HCT116 (cell line): ENCODE measurements around the gene VSNL1. TPM values are rescaled to one million over a fixed set of nuclear protein-coding genes. Genes with fewer than 3 reads are reported as not detected.

ENCODE experiments used
- ATAC-seq: fragments of 200-7000 bp; cut with Tn5 transposase; 2 replicates; pipeline ENCODE4 v1.9.1; 2020; ENCODE audit warnings: mild to moderate bottlenecking, moderate library complexity
- BruUV-seq: library from RNA; stranded (reverse); fragments of 400-500 nt; replicated peaks from 2 replicates; lab custom pipeline; 2021; lab: Mats Ljungman, UMichigan
- CTCF ChIA-PET: fragments of 300-600 bp; sonication (Branson Sonifier 250); formaldehyde crosslinking; loops from one replicate; lab custom pipeline; 2021; ENCODE audit warnings: antibody characterized with exemption; lab: Charles Lee
- POLR2A ChIA-PET: fragments of 300-600, 350-600 bp; sonication (Branson Sonifier 250); formaldehyde crosslinking; loops from one replicate; lab custom pipeline; 2021; ENCODE audit warnings: antibody characterized with exemption; lab: Charles Lee
- RAD21 ChIA-PET, 2 experiments: fragments of 300-600 bp; sonication (Branson Sonifier 250); formaldehyde crosslinking; loops; one replicate each; lab custom pipeline; 2023; ENCODE audit warnings: low total read pairs in 2 of 2; ENCODE audit not compliant: uncharacterized antibody in 2 of 2, unreplicated experiment in 2 of 2, low non-redundant PET in 1 of 2; lab: Charles Lee
- DNase-seq: peaks from one replicate; pipeline ENCODE4 v3.0.0-alpha.2; 2010; ENCODE audit warnings: low read depth, low spot score
- H2AFZ ChIP-seq: fragments of 200-600 bp; shearing (Covaris generic), sonication (generic); 2 replicates; pipeline ENCODE4 v1.6.1; 2017; ENCODE audit warnings: low read depth, mixed run types, mixed read lengths, antibody characterized with exemption, low read length; ENCODE audit not compliant: poor library complexity, severe bottlenecking
- H3K27ac ChIP-seq: 2 replicates; pipeline ENCODE4 v1.5.1; 2012; ENCODE audit warnings: low read depth, low read length
- H3K27me3 ChIP-seq: fragments of 200-600 bp; sonication (generic); 2 replicates; pipeline ENCODE4 v1.6.1; 2016; ENCODE audit warnings: mixed run types, low read length, mixed read lengths; ENCODE audit not compliant: insufficient read depth
- H3K36me3 ChIP-seq, 2 experiments: fragments of 200-500 bp in 1 of 2; fragments of 200-600 bp in 1 of 2; sonication (Bioruptor generic) in 1 of 2; sonication (generic) in 1 of 2; 2 replicates each; pipeline versions ENCODE4 v1.5.1 to v1.6.1; 2014 to 2016; ENCODE audit warnings: low read length in 2 of 2, inconsistent platforms in 1 of 2, mixed read lengths in 1 of 2, mixed run types in 1 of 2; ENCODE audit not compliant: insufficient read depth in 2 of 2, control insufficient read depth in 1 of 2
- H3K4me1 ChIP-seq, 2 experiments: fragments of 200-600 bp in 1 of 2; sonication (generic) in 1 of 2; 2 replicates each; pipeline versions ENCODE4 v1.5.1 to v1.6.1; 2012 to 2017; ENCODE audit warnings: low read length in 2 of 2, inconsistent platforms in 1 of 2, mild to moderate bottlenecking in 1 of 2, mixed read lengths in 1 of 2, mixed run types in 1 of 2, moderate library complexity in 1 of 2; ENCODE audit not compliant: insufficient read depth in 2 of 2, control insufficient read depth in 1 of 2
- H3K4me2 ChIP-seq: fragments of 200-600 bp; sonication (generic); 2 replicates; pipeline ENCODE4 v1.6.1; 2017; ENCODE audit warnings: mixed run types, low read length, mixed read lengths
- H3K4me3 ChIP-seq, 2 experiments: fragments of 200-600 bp in 1 of 2; sonication (generic) in 1 of 2; replicated peaks in 1 of 2; 2 replicates each; pipeline ENCODE4 v1.5.1; 2011 to 2016; ENCODE audit warnings: low read length in 2 of 2, control low read depth in 1 of 2, low read depth in 1 of 2, mild to moderate bottlenecking in 1 of 2, mixed read lengths in 1 of 2, mixed run types in 1 of 2
- H3K79me2 ChIP-seq: fragments of 200-600 bp; sonication (generic); 2 replicates; pipeline ENCODE4 v1.6.1; 2017; ENCODE audit warnings: mild to moderate bottlenecking, mixed run types, low read length, moderate library complexity, mixed read lengths; ENCODE audit not compliant: insufficient read depth
- H3K9ac ChIP-seq: fragments of 200-600 bp; sonication (generic); 2 replicates; pipeline ENCODE4 v1.6.1; 2016; ENCODE audit warnings: low read length, mixed read lengths
- H3K9me2 ChIP-seq: fragments of 200-600 bp; sonication (generic), shearing (Covaris generic); 2 replicates; pipeline ENCODE4 v1.6.1; 2017; ENCODE audit warnings: mixed run types, mild to moderate bottlenecking, moderate library complexity; ENCODE audit not compliant: insufficient read depth
- H3K9me3 ChIP-seq, 2 experiments: fragments of 200-500 bp in 1 of 2; fragments of 200-600 bp in 1 of 2; sonication (Bioruptor generic) in 1 of 2; sonication (generic) in 1 of 2; 2 replicates each; pipeline ENCODE4 v1.6.1; 2014 to 2017; ENCODE audit warnings: low read length in 2 of 2, mixed read lengths in 2 of 2, inconsistent platforms in 1 of 2, low read depth in 1 of 2, mild to moderate bottlenecking in 1 of 2, mixed run types in 1 of 2, moderate library complexity in 1 of 2; ENCODE audit not compliant: control insufficient read depth in 1 of 2, insufficient read depth in 1 of 2
- H4K20me1 ChIP-seq: fragments of 200-600 bp; sonication (generic), shearing (Covaris generic); 2 replicates; pipeline ENCODE4 v1.6.1; 2017; ENCODE audit warnings: mixed run types, mild to moderate bottlenecking, moderate library complexity; ENCODE audit not compliant: insufficient read depth
- CBX3 ChIP-seq: IDR thresholded peaks from 2 replicates; pipeline ENCODE4 v1.6.1; 2012; ENCODE audit warnings: low read depth
- CEBPB ChIP-seq: IDR thresholded peaks from 2 replicates; pipeline ENCODE4 v1.6.1; 2012; ENCODE audit warnings: low read depth
- CTCF ChIP-seq, 3 experiments: fragments of 200-600 bp in 1 of 3; sonication (generic) in 1 of 3; IDR thresholded peaks in 2 of 3; conservative IDR thresholded peaks in 1 of 3; 2 replicates each; pipeline ENCODE4 v1.5.1; 2012 to 2017; ENCODE audit warnings: low read depth in 2 of 3, low read length in 2 of 3, antibody characterized with exemption in 1 of 3, borderline replicate concordance in 1 of 3, control low read depth in 1 of 3, mild to moderate bottlenecking in 1 of 3, mixed read lengths in 1 of 3, mixed run types in 1 of 3, moderate library complexity in 1 of 3; ENCODE audit not compliant: insufficient read depth in 1 of 3
- EGR1 ChIP-seq: IDR thresholded peaks from 2 replicates; pipeline ENCODE4 v1.6.1; 2012; ENCODE audit warnings: low read depth
- ELF1 ChIP-seq: IDR thresholded peaks from 2 replicates; pipeline ENCODE4 v1.6.1; 2012; ENCODE audit warnings: low read depth, borderline replicate concordance
- FOSL1 ChIP-seq: IDR thresholded peaks from 2 replicates; pipeline ENCODE4 v1.6.1; 2012; ENCODE audit warnings: low read depth
- MAX ChIP-seq: IDR thresholded peaks from 2 replicates; pipeline ENCODE4 v1.6.1; 2012
- POLR2A ChIP-seq: IDR thresholded peaks from 2 replicates; pipeline ENCODE4 v1.7.0; 2011; ENCODE audit warnings: borderline replicate concordance; ENCODE audit not compliant: insufficient read depth, insufficient read length; ENCODE audit errors: extremely low read depth
- RAD21 ChIP-seq: IDR thresholded peaks from 2 replicates; pipeline ENCODE4 v1.6.1; 2012; ENCODE audit warnings: low read depth, mild to moderate bottlenecking
- SIN3A ChIP-seq: IDR thresholded peaks from 2 replicates; pipeline ENCODE4 v1.6.1; 2012; ENCODE audit warnings: low read depth
- SP1 ChIP-seq: IDR thresholded peaks from 2 replicates; pipeline ENCODE4 v1.6.1; 2012; ENCODE audit warnings: low read depth
- TCF7L2 ChIP-seq: IDR thresholded peaks from 2 replicates; pipeline ENCODE4 v1.7.0; 2011; ENCODE audit warnings: borderline replicate concordance, inconsistent platforms; ENCODE audit not compliant: insufficient read depth, insufficient read length; ENCODE audit errors: extremely low read depth
- YY1 ChIP-seq: IDR thresholded peaks from 2 replicates; pipeline ENCODE4 v1.6.1; 2011; ENCODE audit warnings: low read length, low read depth, moderate library complexity, mild to moderate bottlenecking; ENCODE audit not compliant: insufficient replicate concordance; ENCODE audit errors: extremely low read depth
- ZNF274 ChIP-seq: fragments of 200-500 bp; sonication (Bioruptor generic); IDR thresholded peaks from 2 replicates; pipeline ENCODE4 v1.6.1; 2014; ENCODE audit warnings: mild to moderate bottlenecking, low read depth, low read length, inconsistent platforms
- intact Hi-C: fragments of 100-400 bp; cut with micrococcal nuclease; formaldehyde crosslinking; loops from 2 replicates; pipeline ENCODE4 v1.10.0; 2022
- total RNA-seq: library from RNA; stranded (reverse); gene quantifications from one replicate; pipeline ENCODE4 v1.2.1, GENCODE V29; 2021; ENCODE audit not compliant: unreplicated experiment
- TF ChIP-seq, protein P1 (sequence below): IDR thresholded peaks from 2 replicates; pipeline ENCODE4 v1.6.1; 2012; ENCODE audit warnings: low read depth
- TF ChIP-seq, protein P2 (sequence below): IDR thresholded peaks from 2 replicates; pipeline ENCODE4 v1.6.1; 2012

The VSNL1 gene
- total RNA-seq, 1 experiment from 2014 or later, result 4.6 TPM

GRCh38 chr2:17628349-17629261, 88.1 kb downstream of the VSNL1 start:
- H3K4me1 ChIP-seq, result peaks cover 0 to 10% of the 10 kb centered on the region in 2 experiments; a peak in 1 of 4 replicates
- intact Hi-C loops, result no loop called here
- H3K27ac ChIP-seq, result no peak overlapping the region
- H3K4me2 ChIP-seq, result no peak overlapping the region
- H3K27me3 ChIP-seq, result no peaks in the 10 kb centered on the region
- no peak overlapping the region for H3K9ac ChIP-seq
- no peaks in the 10 kb centered on the region for H3K36me3 ChIP-seq
- H3K9me3 ChIP-seq, result peaks cover 0 to 10% of the 10 kb centered on the region in 2 experiments; a peak in 1 of 4 replicates
- H3K79me2 ChIP-seq, result no peaks in the 10 kb centered on the region
- no peak overlapping the region for H2AFZ ChIP-seq
- CTCF ChIA-PET, result no interaction called here
- DNase-seq (no peak), ATAC-seq (no peak)
- H4K20me1 ChIP-seq, result no peaks in the 10 kb centered on the region
- no peaks in the 10 kb centered on the region for H3K9me2 ChIP-seq
- TF ChIP-seq, protein P1, sequence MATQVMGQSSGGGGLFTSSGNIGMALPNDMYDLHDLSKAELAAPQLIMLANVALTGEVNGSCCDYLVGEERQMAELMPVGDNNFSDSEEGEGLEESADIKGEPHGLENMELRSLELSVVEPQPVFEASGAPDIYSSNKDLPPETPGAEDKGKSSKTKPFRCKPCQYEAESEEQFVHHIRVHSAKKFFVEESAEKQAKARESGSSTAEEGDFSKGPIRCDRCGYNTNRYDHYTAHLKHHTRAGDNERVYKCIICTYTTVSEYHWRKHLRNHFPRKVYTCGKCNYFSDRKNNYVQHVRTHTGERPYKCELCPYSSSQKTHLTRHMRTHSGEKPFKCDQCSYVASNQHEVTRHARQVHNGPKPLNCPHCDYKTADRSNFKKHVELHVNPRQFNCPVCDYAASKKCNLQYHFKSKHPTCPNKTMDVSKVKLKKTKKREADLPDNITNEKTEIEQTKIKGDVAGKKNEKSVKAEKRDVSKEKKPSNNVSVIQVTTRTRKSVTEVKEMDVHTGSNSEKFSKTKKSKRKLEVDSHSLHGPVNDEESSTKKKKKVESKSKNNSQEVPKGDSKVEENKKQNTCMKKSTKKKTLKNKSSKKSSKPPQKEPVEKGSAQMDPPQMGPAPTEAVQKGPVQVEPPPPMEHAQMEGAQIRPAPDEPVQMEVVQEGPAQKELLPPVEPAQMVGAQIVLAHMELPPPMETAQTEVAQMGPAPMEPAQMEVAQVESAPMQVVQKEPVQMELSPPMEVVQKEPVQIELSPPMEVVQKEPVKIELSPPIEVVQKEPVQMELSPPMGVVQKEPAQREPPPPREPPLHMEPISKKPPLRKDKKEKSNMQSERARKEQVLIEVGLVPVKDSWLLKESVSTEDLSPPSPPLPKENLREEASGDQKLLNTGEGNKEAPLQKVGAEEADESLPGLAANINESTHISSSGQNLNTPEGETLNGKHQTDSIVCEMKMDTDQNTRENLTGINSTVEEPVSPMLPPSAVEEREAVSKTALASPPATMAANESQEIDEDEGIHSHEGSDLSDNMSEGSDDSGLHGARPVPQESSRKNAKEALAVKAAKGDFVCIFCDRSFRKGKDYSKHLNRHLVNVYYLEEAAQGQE, result no peak
- TF ChIP-seq RAD21, result no peak
- no peak for TF ChIP-seq FOSL1
- TF ChIP-seq ZNF274, result no peak
- TF ChIP-seq SIN3A, result no peak
- TF ChIP-seq MAX, result no peak
- no peak for TF ChIP-seq EGR1
- no peak for TF ChIP-seq CTCF (IDR thresholded peaks at IDR 0.05 in 2 of 3, conservative IDR thresholded peaks at IDR 0.05 in 1 of 3; ENCODE audit: borderline replicate concordance in 1 of 3, insufficient read depth in 1 of 3, low read depth in 2 of 3, low read length in 2 of 3)
- TF ChIP-seq ELF1, result no peak
- TF ChIP-seq POLR2A, result no peak
- TF ChIP-seq SP1, result no peak
- no peak for TF ChIP-seq CEBPB
- TF ChIP-seq YY1, result no peak
- no peak for TF ChIP-seq TCF7L2
- TF ChIP-seq, protein P2, sequence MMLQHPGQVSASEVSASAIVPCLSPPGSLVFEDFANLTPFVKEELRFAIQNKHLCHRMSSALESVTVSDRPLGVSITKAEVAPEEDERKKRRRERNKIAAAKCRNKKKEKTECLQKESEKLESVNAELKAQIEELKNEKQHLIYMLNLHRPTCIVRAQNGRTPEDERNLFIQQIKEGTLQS, result no peak
- no peak for TF ChIP-seq CBX3
- TF ChIP-seq, all 23 proteins: peak for 0
- ChIA-PET RAD21 (no interaction called here), POLR2A (no interaction called here)
- no TSS peak for BruUV-seq
- no peak overlapping the region for H3K4me3 ChIP-seq
